Suprapubic skin (tissue), 4 donors: ENCODE results near the gene DDX10. TPM values are rescaled to one million over a fixed set of nuclear protein-coding genes. Genes with fewer than 3 reads are reported as not detected.

ENCODE experiments used
- DNase-seq, 2 donors: peaks; one replicate each; pipeline ENCODE4 v3.0.0-alpha.2; 2019; ENCODE audit warnings: low spot score in 2 of 2
- H3K27ac ChIP-seq: fragments of 200-600 bp; sonication (generic); one replicate; pipeline ENCODE4 v1.5.1; 2019
- H3K27me3 ChIP-seq: fragments of 200-600 bp; sonication (generic); one replicate; pipeline ENCODE4 v1.5.1; 2019
- H3K36me3 ChIP-seq: fragments of 200-600 bp; sonication (generic); one replicate; pipeline ENCODE4 v1.5.1; 2019
- H3K4me1 ChIP-seq: fragments of 200-600 bp; sonication (generic); one replicate; pipeline ENCODE4 v1.5.1; 2019
- H3K4me3 ChIP-seq: fragments of 200-600 bp; sonication (generic); one replicate; pipeline ENCODE4 v1.5.1; 2019; ENCODE audit warnings: mild to moderate bottlenecking
- H3K9me3 ChIP-seq: fragments of 200-600 bp; sonication (generic); one replicate; pipeline ENCODE4 v1.5.1; 2019
- CTCF ChIP-seq, 2 donors: fragments of 200-600 bp in 1 of 2; fragments of 450-650 bp in 1 of 2; sonication (generic) in 1 of 2; IDR thresholded peaks; one replicate each; pipeline ENCODE4 v1.5.1; 2016 to 2019; ENCODE audit warnings: antibody characterized with exemption in 2 of 2, mild to moderate bottlenecking in 1 of 2, moderate library complexity in 1 of 2
- EP300 ChIP-seq: sonication (generic); formaldehyde crosslinking; IDR thresholded peaks from one replicate; pipeline ENCODE4 v1.6.1; 2017; ENCODE audit warnings: antibody characterized with exemption
- POLR2A ChIP-seq, 2 donors: fragments of 450-650 bp; IDR thresholded peaks; one replicate each; pipeline ENCODE4 v1.6.1; 2017; ENCODE audit warnings: antibody characterized with exemption in 2 of 2, mild to moderate bottlenecking in 2 of 2, moderate library complexity in 2 of 2
- POLR2AphosphoS5 ChIP-seq, 3 donors: sonication (generic); formaldehyde crosslinking; IDR thresholded peaks; one replicate each; pipeline ENCODE4 v1.6.1; 2017; ENCODE audit warnings: antibody characterized with exemption in 3 of 3
- WGBS: methylation state at CpG from one replicate; pipeline ENCODE4 v1.1.5; 2018; 5-methylcytosine and 5-hydroxymethylcytosine counted together
- total RNA-seq, 4 donors: library from RNA; depleted of rRNA; stranded (reverse); fragments of >200 nt; gene quantifications; one replicate each; pipeline ENCODE4 v1.1.0, GENCODE V29; 2016

The DDX10 gene
- total RNA-seq, 4 donors from 2014 or later = 21.9 to 30.7 (median 27.2) TPM

- WGBS = 78% methylated on average over 1 of the region's 1 CpG
These were observed 273.7 kb downstream of the DDX10 start for GRCh38 chr11:108938604-108939003.

GRCh38 chr11:108939135-108939534 is 274.3 kb downstream of the DDX10 start:
- peaks cover 3% of the 10 kb centered on the region for H3K4me1 ChIP-seq
- H3K27ac ChIP-seq = no peak overlapping the region
- TF ChIP-seq POLR2AphosphoS5 (IDR thresholded peaks at IDR 0.05) = no peak
- no peak for TF ChIP-seq EP300
- no peak for TF ChIP-seq CTCF (IDR thresholded peaks at IDR 0.05)
- TF ChIP-seq POLR2A (IDR thresholded peaks at IDR 0.05) = no peak
- no peak overlapping the region for H3K4me3 ChIP-seq
- H3K9me3 ChIP-seq = no peaks in the 10 kb centered on the region
- WGBS = 96% methylated on average over 1 of the region's 1 CpG
- peaks cover 6% of the 10 kb centered on the region for H3K36me3 ChIP-seq
- H3K27me3 ChIP-seq = no peaks in the 10 kb centered on the region
- DNase-seq = no peak

More at GRCh38 chr11:108938604-108939003, 273.7 kb downstream of the DDX10 start:
- Histone ChIP-seq H3K27ac (no peak overlapping the region), H3K9me3 (no peaks in the 10 kb centered on the region), H3K27me3 (no peaks in the 10 kb centered on the region), H3K4me3 (no peak overlapping the region), H3K4me1 (peaks cover under 1% of the 10 kb centered on the region), H3K36me3 (peaks cover 6% of the 10 kb centered on the region)
- TF ChIP-seq CTCF (IDR thresholded peaks at IDR 0.05) (no peak), POLR2A (IDR thresholded peaks at IDR 0.05) (no peak), POLR2AphosphoS5 (IDR thresholded peaks at IDR 0.05) (no peak), EP300 (no peak)
- DNase-seq = no peak

DNA sequence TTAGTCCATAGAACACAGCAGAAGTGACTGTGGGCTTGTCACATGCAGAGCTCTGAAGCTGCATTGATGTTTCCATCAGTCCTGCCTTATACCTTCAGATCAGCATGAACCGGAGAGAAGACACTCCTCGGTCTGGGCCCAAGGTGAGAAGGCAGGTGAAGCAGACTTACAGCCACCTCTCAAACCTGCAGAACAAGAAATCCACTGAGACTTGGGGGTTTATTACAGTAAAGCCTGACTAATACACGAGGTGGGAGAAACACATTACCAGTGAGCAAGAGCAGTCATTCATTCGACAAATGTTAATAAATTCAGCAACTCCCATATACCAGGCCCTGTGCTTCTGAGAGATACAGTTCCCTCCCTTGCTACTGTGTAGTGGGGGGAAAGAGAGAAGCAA is 279.0 kb downstream of the DDX10 start:
- no peak overlapping the region for H3K4me3 ChIP-seq
- DNase-seq = no peak
- no peaks in the 10 kb centered on the region for H3K27me3 ChIP-seq
- no peak overlapping the region for H3K27ac ChIP-seq
- 69% methylated on average over 4 of the region's 4 CpGs for WGBS
- H3K9me3 ChIP-seq = no peaks in the 10 kb centered on the region
- H3K36me3 ChIP-seq = peaks cover 6% of the 10 kb centered on the region
- no peak for TF ChIP-seq EP300
- peaks cover 9% of the 10 kb centered on the region for H3K4me1 ChIP-seq

- WGBS = 60% methylated on average over 6 of the region's 6 CpGs
- no peak for TF ChIP-seq POLR2A (IDR thresholded peaks at IDR 0.05)
- no peak for TF ChIP-seq EP300
- TF ChIP-seq CTCF (IDR thresholded peaks at IDR 0.05) = no peak
- TF ChIP-seq POLR2AphosphoS5 (IDR thresholded peaks at IDR 0.05) = no peak
- Histone ChIP-seq H3K9me3 (no peaks in the 10 kb centered on the region), H3K4me1 (peaks cover 9% of the 10 kb centered on the region), H3K27ac (peak overlapping the region; percentile 18), H3K4me3 (no peak overlapping the region), H3K27me3 (no peaks in the 10 kb centered on the region), H3K36me3 (peaks cover 6% of the 10 kb centered on the region)
- no peak for DNase-seq
These were observed 279.8 kb downstream of the DDX10 start for GRCh38 chr11:108944471-108945178.

DNA sequence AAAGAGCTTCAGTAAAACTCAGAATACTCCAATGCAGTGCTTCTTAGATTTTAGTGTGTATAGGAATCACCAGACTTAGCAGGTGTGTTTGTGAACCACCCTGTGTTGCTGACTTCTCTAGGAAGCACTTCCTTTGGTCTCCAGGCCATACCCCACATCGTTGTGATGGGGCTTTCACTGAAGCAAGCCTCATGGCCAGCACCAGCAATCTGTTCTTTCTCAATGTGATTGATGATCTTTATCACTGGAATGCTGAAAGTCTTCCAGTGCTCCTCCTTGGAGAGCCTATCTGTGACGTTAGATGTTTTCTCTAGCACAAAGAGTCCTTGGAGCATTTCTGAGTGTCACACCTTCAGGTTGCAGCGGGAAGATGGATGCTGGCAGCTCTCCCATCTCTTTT is 280.5 kb downstream of the DDX10 start:
- H3K4me1 ChIP-seq = peaks cover 9% of the 10 kb centered on the region
- H3K27me3 ChIP-seq = no peaks in the 10 kb centered on the region
- peak overlapping the region; percentile 18 for H3K27ac ChIP-seq
- DNase-seq = no peak
- TF ChIP-seq CTCF (IDR thresholded peaks at IDR 0.05) (no peak), POLR2A (IDR thresholded peaks at IDR 0.05) (no peak), POLR2AphosphoS5 (IDR thresholded peaks at IDR 0.05) (no peak), EP300 (no peak)
- H3K36me3 ChIP-seq = peaks cover 6% of the 10 kb centered on the region
- WGBS = 55% methylated on average over 3 of the region's 3 CpGs
- H3K4me3 ChIP-seq = no peak overlapping the region
- H3K9me3 ChIP-seq = no peaks in the 10 kb centered on the region
